ENCODE measurements around the gene ADGRG6. TPM values are rescaled to one million over a fixed set of nuclear protein-coding genes. Genes with fewer than 3 reads are reported as not detected.

Gene ADGRG6
- total and polyA plus RNA-seq, 2 donors (not counting 3 experiments of a cell fraction or from before 2014, with no cell fraction given) = 99.3 to 166 TPM

DNA sequence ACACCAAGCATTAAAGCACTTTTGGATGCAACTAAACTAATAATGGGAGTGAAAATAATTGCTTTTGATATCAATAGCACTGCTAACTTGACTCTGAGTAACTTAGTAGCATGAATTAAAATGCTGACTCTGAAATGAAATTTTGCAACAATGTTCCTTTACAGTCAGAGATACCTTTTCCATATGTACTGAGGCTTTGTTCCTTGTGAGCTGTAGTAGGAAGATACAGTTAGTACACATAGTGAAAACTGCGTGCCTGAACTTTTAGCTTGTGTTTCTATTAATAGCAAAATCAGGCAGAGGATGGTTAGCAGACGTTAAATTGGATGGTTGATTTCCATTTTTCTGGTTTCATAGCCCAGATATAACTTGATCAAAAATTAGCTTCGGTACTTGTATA is 18.6 kb downstream of the ADGRG6 start:
- BruUV-seq (replicated peaks) = no TSS peak
- H3K4me1 ChIP-seq (ENCODE audit: control insufficient read depth, extremely low read depth, insufficient read depth, low read length) = no peaks in the 10 kb centered on the region
- dilution Hi-C loops (cut with MboI; ENCODE audit: extremely low pct_ligation_motif_present, low sequenced_read_pairs) = no loop called here
- H3K4me3 ChIP-seq (replicated peaks in 1 of 3; ENCODE audit: insufficient read depth in 1 of 3, low read depth in 1 of 3, low read length in 3 of 3) = no peak overlapping the region
- no peaks in the 10 kb centered on the region for H3K27me3 ChIP-seq (ENCODE audit: control insufficient read depth in 2 of 2, insufficient read depth in 2 of 2, low read length in 2 of 2)
- DNase-seq (ENCODE audit: low read depth, low spot score) = no peak
- ChIA-PET POLR2A (no interaction called here), CTCF (interaction anchor here (0.8 kb wide), 1 partner anchor 10 kb away, joined by 3 read pairs; no protein-coding TSS in a partner anchor)
- H3K9me1 ChIP-seq (replicated peaks; ENCODE audit: control insufficient read depth, extremely low read depth, insufficient read depth, low read length) = no peaks in the 10 kb centered on the region
- TF ChIP-seq JUN (IDR thresholded peaks at IDR 0.05; ENCODE audit: borderline replicate concordance, insufficient read depth, insufficient read length, low read depth) = no peak
- TF ChIP-seq, protein P1, sequence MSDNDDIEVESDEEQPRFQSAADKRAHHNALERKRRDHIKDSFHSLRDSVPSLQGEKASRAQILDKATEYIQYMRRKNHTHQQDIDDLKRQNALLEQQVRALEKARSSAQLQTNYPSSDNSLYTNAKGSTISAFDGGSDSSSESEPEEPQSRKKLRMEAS (IDR thresholded peaks at IDR 0.05; ENCODE audit: insufficient read depth, insufficient read length) = no peak
- TF ChIP-seq POLR2AphosphoS5 (IDR thresholded peaks at IDR 0.05; ENCODE audit: insufficient read depth, low read depth, low read length) = no peak
- TF ChIP-seq GATA2 (IDR thresholded peaks at IDR 0.05; ENCODE audit: insufficient read depth, insufficient read length, low read depth, low read length) = no peak
- TF ChIP-seq, protein P2, sequence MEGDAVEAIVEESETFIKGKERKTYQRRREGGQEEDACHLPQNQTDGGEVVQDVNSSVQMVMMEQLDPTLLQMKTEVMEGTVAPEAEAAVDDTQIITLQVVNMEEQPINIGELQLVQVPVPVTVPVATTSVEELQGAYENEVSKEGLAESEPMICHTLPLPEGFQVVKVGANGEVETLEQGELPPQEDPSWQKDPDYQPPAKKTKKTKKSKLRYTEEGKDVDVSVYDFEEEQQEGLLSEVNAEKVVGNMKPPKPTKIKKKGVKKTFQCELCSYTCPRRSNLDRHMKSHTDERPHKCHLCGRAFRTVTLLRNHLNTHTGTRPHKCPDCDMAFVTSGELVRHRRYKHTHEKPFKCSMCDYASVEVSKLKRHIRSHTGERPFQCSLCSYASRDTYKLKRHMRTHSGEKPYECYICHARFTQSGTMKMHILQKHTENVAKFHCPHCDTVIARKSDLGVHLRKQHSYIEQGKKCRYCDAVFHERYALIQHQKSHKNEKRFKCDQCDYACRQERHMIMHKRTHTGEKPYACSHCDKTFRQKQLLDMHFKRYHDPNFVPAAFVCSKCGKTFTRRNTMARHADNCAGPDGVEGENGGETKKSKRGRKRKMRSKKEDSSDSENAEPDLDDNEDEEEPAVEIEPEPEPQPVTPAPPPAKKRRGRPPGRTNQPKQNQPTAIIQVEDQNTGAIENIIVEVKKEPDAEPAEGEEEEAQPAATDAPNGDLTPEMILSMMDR (IDR thresholded peaks at IDR 0.05; ENCODE audit: extremely low read depth in 1 of 2, insufficient read depth in 1 of 2, low read depth in 1 of 2, low read length in 2 of 2) = no peak
- H3K79me2 ChIP-seq (ENCODE audit: control insufficient read depth, insufficient read depth, low read length) = peaks cover 67% of the 10 kb centered on the region
- FAIRE-seq = no peak
- H2AFZ ChIP-seq (ENCODE audit: low read depth, low read length) = no peak overlapping the region
- no peak overlapping the region for H3K4me2 ChIP-seq (ENCODE audit: insufficient read depth, low read length)
- H3K9ac ChIP-seq (replicated peaks; ENCODE audit: extremely low read depth, insufficient read depth, low read length) = no peak overlapping the region
- no peak overlapping the region for H3K27ac ChIP-seq (ENCODE audit: insufficient read depth, low read depth, low read length)
- no peaks in the 10 kb centered on the region for H4K20me1 ChIP-seq (replicated peaks; ENCODE audit: control insufficient read depth, extremely low read depth, insufficient read depth, low read length)
- H3K36me3 ChIP-seq (ENCODE audit: control insufficient read depth in 2 of 2, extremely low read depth in 1 of 2, insufficient read depth in 2 of 2, low read length in 2 of 2) = peaks cover 0 to 2% of the 10 kb centered on the region in 2 experiments
- intact Hi-C loops (cut with micrococcal nuclease) = loop anchor here (1.0 kb wide), 1 partner anchor 8 kb away; no protein-coding TSS in a partner anchor
- H3K9me3 ChIP-seq (replicated peaks; ENCODE audit: control insufficient read depth, insufficient read depth, low read length) = no peaks in the 10 kb centered on the region

Measured in endothelial cell of umbilical vein (primary cell).